Sigmoid colon (tissue), 7 donors: ENCODE results near the gene C4orf33. TPM values are rescaled to one million over a fixed set of nuclear protein-coding genes. Genes with fewer than 3 reads are reported as not detected.

Experiments used
- DNase-seq: peaks from one replicate; pipeline ENCODE4 v3.0.0-alpha.2; 2019
- H3K27ac ChIP-seq, 4 donors: fragments of 200-600 bp; sonication (generic); one replicate each; pipeline ENCODE4 v1.5.1; 2016 to 2019; ENCODE audit warnings: mild to moderate bottlenecking in 1 of 4
- H3K27me3 ChIP-seq, 3 donors: fragments of 200-600 bp; sonication (generic); one replicate each; pipeline ENCODE4 v1.5.1; 2019; ENCODE audit warnings: mild to moderate bottlenecking in 1 of 3
- H3K36me3 ChIP-seq, 4 donors: fragments of 200-600 bp; sonication (generic); one replicate each; pipeline ENCODE4 v1.5.1; 2016 to 2019
- H3K4me1 ChIP-seq, 4 donors: fragments of 200-600 bp; sonication (generic); one replicate each; pipeline ENCODE4 v1.5.1; 2017 to 2019
- H3K4me3 ChIP-seq, 4 donors: fragments of 200-600 bp; sonication (generic); one replicate each; pipeline ENCODE4 v1.5.1; 2017 to 2019; ENCODE audit warnings: mild to moderate bottlenecking in 2 of 4, moderate library complexity in 1 of 4
- H3K9me3 ChIP-seq, 4 donors: fragments of 200-600 bp in 3 of 4; sonication (generic) in 3 of 4; one replicate each; pipeline versions ENCODE4 v1.5.1 to v1.6.1; 2013 to 2019
- CTCF ChIP-seq, 4 experiments: fragments of 450-650 bp in 3 of 4; fragments of 200-600 bp in 1 of 4; IDR thresholded peaks; one replicate each; pipeline ENCODE4 v1.5.1; 2016 to 2019; ENCODE audit warnings: antibody characterized with exemption in 4 of 4, mild to moderate bottlenecking in 3 of 4, moderate library complexity in 2 of 4
- EP300 ChIP-seq, 4 donors: sonication (generic); formaldehyde crosslinking; IDR thresholded peaks; one replicate each; pipeline ENCODE4 v1.6.1; 2017; ENCODE audit warnings: antibody characterized with exemption in 4 of 4
- POLR2A ChIP-seq, 2 donors: fragments of 450-650 bp; IDR thresholded peaks; one replicate each; pipeline ENCODE4 v1.6.1; 2016; ENCODE audit warnings: antibody characterized with exemption in 2 of 2, mild to moderate bottlenecking in 2 of 2, moderate library complexity in 2 of 2
- POLR2AphosphoS5 ChIP-seq, 4 donors: sonication (generic); formaldehyde crosslinking; IDR thresholded peaks; one replicate each; pipeline ENCODE4 v1.6.1; 2017; ENCODE audit warnings: antibody characterized with exemption in 4 of 4
- WGBS, 2 donors: extraction: QIAGEN DNeasy Blood & Tissue Kit; methylation state at CpG; one replicate each; pipeline ENCODE4 v1.1.7; 2013; 5-methylcytosine and 5-hydroxymethylcytosine counted together
- intact Hi-C: fragments of 100-400 bp; cut with DNase I; formaldehyde crosslinking; loops from one replicate; pipeline ENCODE4 v1.15.1; 2023
- polyA plus RNA-seq, 3 donors: library from polyadenylated mRNA; stranded (reverse); fragments of 200-250 nt; gene quantifications; one replicate each; pipeline ENCODE4 v1.2.3, GENCODE V29; 2013
- total RNA-seq, 4 donors: library from RNA; depleted of rRNA; stranded (reverse); fragments of >200 nt; gene quantifications; one replicate each; pipeline ENCODE4 v1.1.0, GENCODE V29; 2016
- donor health status: healthy with polysubstance abuse.
- donor health status: Bipolar disorder and iron deficiency.
- donor health status: healthy.

Gene C4orf33
- total and polyA plus RNA-seq, 7 donors: 3.9 to 37.2 (median 10.7) TPM

GRCh38 chr4:129092631-129093190, 3.2 kb upstream of the C4orf33 start:
- H3K4me1 ChIP-seq: peaks cover 0 to 24% (median 18%) of the 10 kb centered on the region in 4 donors
- intact Hi-C loops: loop anchor here (5.0 kb wide), 4 partner anchors 280 to 805 kb away; partner anchors contain the start of gene PGRMC2

GRCh38 chr4:129093191-129093920, 2.6 kb upstream of the C4orf33 start, which contains the start of gene SCLT1:
TSS of gene SCLT1 (minus strand) at chr4:129093539. CDS start at chr4:129093103, 436 bp downstream.
- Histone ChIP-seq H3K4me1 (peaks cover 0 to 24% (median 18%) of the 10 kb centered on the region in 4 donors), H3K36me3 (no peaks in the 10 kb centered on the region), H3K9me3 (no peaks in the 10 kb centered on the region), H3K27me3 (no peaks in the 10 kb centered on the region), H3K4me3 (peak within 1 kb of the TSS; percentile 77 to 88 (median 78)), H3K27ac (peak within 1 kb of the TSS; percentile 96 to 98 (median 96))
- peak; percentile 99 for DNase-seq
- WGBS, 2 donors: 0 to 1% methylated on average over 57 of the region's 57 CpGs
- TF ChIP-seq POLR2A (IDR thresholded peaks at IDR 0.05): peak; percentile 61 to 84
- TF ChIP-seq EP300 (IDR thresholded peaks at IDR 0.05): peak in 1 of 4 donors; percentile 12
- TF ChIP-seq POLR2AphosphoS5 (IDR thresholded peaks at IDR 0.05): peak; percentile 88 to 98 (median 92)
- TF ChIP-seq CTCF (IDR thresholded peaks at IDR 0.05): no peak
- intact Hi-C loops: loop anchor here (5.0 kb wide), 4 partner anchors 281 to 806 kb away; partner anchors contain the start of gene PGRMC2

More at GRCh38 chr4:129092631-129093190, 3.2 kb upstream of the C4orf33 start:
- H3K4me3 ChIP-seq: peak overlapping the region; percentile 77 to 88 (median 78)
- TF ChIP-seq POLR2A (IDR thresholded peaks at IDR 0.05) (no peak), EP300 (IDR thresholded peaks at IDR 0.05) (no peak), CTCF (IDR thresholded peaks at IDR 0.05) (no peak), POLR2AphosphoS5 (IDR thresholded peaks at IDR 0.05) (no peak)
- H3K27me3 ChIP-seq: no peaks in the 10 kb centered on the region
- DNase-seq: no peak
- WGBS, 2 donors: 0 to 1% methylated on average over 11 of the region's 11 CpGs
- no peaks in the 10 kb centered on the region for H3K9me3 ChIP-seq
- H3K36me3 ChIP-seq: no peaks in the 10 kb centered on the region
- H3K27ac ChIP-seq: peak overlapping the region; percentile 96 to 98 (median 96)

- TF ChIP-seq POLR2A (IDR thresholded peaks at IDR 0.05) (no peak), EP300 (IDR thresholded peaks at IDR 0.05) (no peak), CTCF (IDR thresholded peaks at IDR 0.05) (no peak), POLR2AphosphoS5 (IDR thresholded peaks at IDR 0.05) (no peak)
- 69 to 79% methylated on average over 3 of the region's 3 CpGs for WGBS, 2 donors
- Histone ChIP-seq H3K36me3 (no peaks in the 10 kb centered on the region), H3K9me3 (no peaks in the 10 kb centered on the region), H3K4me3 (peak overlapping the region in 2 of 4 donors; percentile 77), H3K27me3 (no peaks in the 10 kb centered on the region), H3K27ac (peak overlapping the region; percentile 96 to 98 (median 96)), H3K4me1 (peaks cover 0 to 24% (median 18%) of the 10 kb centered on the region in 4 donors)
- DNase-seq: no peak
- intact Hi-C loops: loop anchor here (5.0 kb wide), 4 partner anchors 282 to 807 kb away; partner anchors contain the start of gene PGRMC2
Measured at GRCh38 chr4:129094347-129094746, 1.6 kb upstream of the C4orf33 start.

- TF ChIP-seq EP300 (IDR thresholded peaks at IDR 0.05): no peak
- peaks cover 0 to 10% (median 6%) of the 10 kb centered on the region in 4 donors for H3K4me1 ChIP-seq
- H3K27ac ChIP-seq: no peak overlapping the region
- DNase-seq: no peak
- H3K4me3 ChIP-seq: no peak overlapping the region
- intact Hi-C loops: no loop called here
- H3K9me3 ChIP-seq: no peaks in the 10 kb centered on the region
- no peaks in the 10 kb centered on the region for H3K27me3 ChIP-seq
- H3K36me3 ChIP-seq: peaks cover 0 to 2% (median 0%) of the 10 kb centered on the region in 4 donors
Measured at GRCh38 chr4:129098531-129099001, 2.6 kb downstream of the C4orf33 start.
